ENCODE data around the gene FAM13C. TPM values are rescaled to one million over a fixed set of nuclear protein-coding genes. Genes with fewer than 3 reads are reported as not detected.

FAM13C gene
- total and polyA plus RNA-seq, 2 of the 4 experiments (the other 2 are of a cell fraction): 1.6 to 2.9 TPM

DNA sequence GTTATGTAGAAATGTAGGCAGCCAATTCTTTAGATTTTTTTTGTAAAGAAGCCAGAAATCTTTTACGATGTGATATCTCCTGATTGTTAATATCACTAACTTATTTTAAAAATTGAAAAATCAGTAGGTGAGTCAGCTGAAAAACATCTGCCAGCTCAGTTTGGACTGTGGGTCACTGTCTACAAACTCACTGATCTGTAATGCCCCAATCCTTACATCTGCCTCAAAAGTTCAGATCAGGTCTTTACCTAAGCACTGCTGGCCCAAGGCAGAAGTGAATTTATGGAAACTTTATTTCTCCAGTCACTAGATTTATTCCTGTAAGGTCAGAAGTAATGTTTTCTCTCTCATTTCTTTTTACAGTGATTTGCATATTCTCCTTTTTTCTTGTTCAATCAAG lies 31.0 kb upstream of the FAM13C start:
- no peak overlapping the region for H4K91ac ChIP-seq (ENCODE audit: insufficient read depth, low read depth, low read length)
- H3K9ac ChIP-seq (ENCODE audit: low read depth, low read length): no peak overlapping the region
- intact Hi-C loops (cut with micrococcal nuclease) (no loop called here), in situ Hi-C loops (cut with MboI; ENCODE audit: low sequenced_read_pairs) (no loop called here), dilution Hi-C loops (cut with HindIII; ENCODE audit: low sequenced_read_pairs, unreplicated experiment) (no loop called here)
- ChIA-PET CTCF (no interaction called here), POLR2A (ENCODE audit: unreplicated experiment) (no interaction called here)
- peak overlapping the region; percentile 64; the same call in 1 of the 3 replicates for H2BK15ac ChIP-seq (ENCODE audit: low read depth, low read length)
- no CpG with 5 or more reads among the region's 1 CpG for WGBS, 2 experiments (ENCODE audit: extremely low coverage in 2 of 2, insufficient read length in 1 of 2)
- no peak overlapping the region for H3K4me3 ChIP-seq (ENCODE audit: insufficient read depth, low read depth, low read length)
- H4K8ac ChIP-seq (ENCODE audit: low read depth in 2 of 2, low read length in 2 of 2): peak overlapping the region in 1 of 2 experiments; percentile 46; a peak in 1 of 4 replicates
- no peak overlapping the region for H2AK9ac ChIP-seq (replicated peaks; ENCODE audit: low read depth, low read length, poor library complexity)
- no peak overlapping the region for H3K56ac ChIP-seq (ENCODE audit: extremely low read depth, insufficient read depth, low read length)
- no peaks in the 10 kb centered on the region for H4K20me1 ChIP-seq (ENCODE audit: insufficient read depth, low read length)
- H3K27me3 ChIP-seq (ENCODE audit: control insufficient read depth, insufficient read depth, low read length): no peaks in the 10 kb centered on the region
- H3K9me1 ChIP-seq (ENCODE audit: insufficient read depth, low read length): no peaks in the 10 kb centered on the region; the same call in 1 of the 2 replicates
- BruUV-seq (replicated peaks): no TSS peak
- TF ChIP-seq RAD21 (IDR thresholded peaks at IDR 0.05; ENCODE audit: low read length): no peak
- TF ChIP-seq POLR2A (IDR thresholded peaks at IDR 0.05; ENCODE audit: low read depth, low read length): no peak
- no peak for TF ChIP-seq CEBPB (IDR thresholded peaks at IDR 0.05; ENCODE audit: low read depth, low read length)
- TF ChIP-seq, protein P1, sequence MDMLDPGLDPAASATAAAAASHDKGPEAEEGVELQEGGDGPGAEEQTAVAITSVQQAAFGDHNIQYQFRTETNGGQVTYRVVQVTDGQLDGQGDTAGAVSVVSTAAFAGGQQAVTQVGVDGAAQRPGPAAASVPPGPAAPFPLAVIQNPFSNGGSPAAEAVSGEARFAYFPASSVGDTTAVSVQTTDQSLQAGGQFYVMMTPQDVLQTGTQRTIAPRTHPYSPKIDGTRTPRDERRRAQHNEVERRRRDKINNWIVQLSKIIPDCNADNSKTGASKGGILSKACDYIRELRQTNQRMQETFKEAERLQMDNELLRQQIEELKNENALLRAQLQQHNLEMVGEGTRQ (IDR thresholded peaks at IDR 0.05; ENCODE audit: low read depth, low read length): no peak
- TF ChIP-seq FOS (IDR thresholded peaks at IDR 0.05; ENCODE audit: low read depth, low read length): no peak
- no peak for TF ChIP-seq SMC3 (IDR thresholded peaks at IDR 0.05; ENCODE audit: low read depth, low read length)
- TF ChIP-seq RCOR1 (IDR thresholded peaks at IDR 0.05; ENCODE audit: insufficient replicate concordance, low read length): no peak
- TF ChIP-seq CHD1 (IDR thresholded peaks at IDR 0.05; ENCODE audit: low read depth, low read length): no peak
- no peak for TF ChIP-seq MXI1 (IDR thresholded peaks at IDR 0.05; ENCODE audit: borderline replicate concordance, low read depth, low read length)
- no peak for TF ChIP-seq RFX5 (IDR thresholded peaks at IDR 0.05; ENCODE audit: low read depth, low read length)
- TF ChIP-seq NFE2L2 (IDR thresholded peaks at IDR 0.05; ENCODE audit: low read depth, low read length): no peak
- TF ChIP-seq, protein P2, sequence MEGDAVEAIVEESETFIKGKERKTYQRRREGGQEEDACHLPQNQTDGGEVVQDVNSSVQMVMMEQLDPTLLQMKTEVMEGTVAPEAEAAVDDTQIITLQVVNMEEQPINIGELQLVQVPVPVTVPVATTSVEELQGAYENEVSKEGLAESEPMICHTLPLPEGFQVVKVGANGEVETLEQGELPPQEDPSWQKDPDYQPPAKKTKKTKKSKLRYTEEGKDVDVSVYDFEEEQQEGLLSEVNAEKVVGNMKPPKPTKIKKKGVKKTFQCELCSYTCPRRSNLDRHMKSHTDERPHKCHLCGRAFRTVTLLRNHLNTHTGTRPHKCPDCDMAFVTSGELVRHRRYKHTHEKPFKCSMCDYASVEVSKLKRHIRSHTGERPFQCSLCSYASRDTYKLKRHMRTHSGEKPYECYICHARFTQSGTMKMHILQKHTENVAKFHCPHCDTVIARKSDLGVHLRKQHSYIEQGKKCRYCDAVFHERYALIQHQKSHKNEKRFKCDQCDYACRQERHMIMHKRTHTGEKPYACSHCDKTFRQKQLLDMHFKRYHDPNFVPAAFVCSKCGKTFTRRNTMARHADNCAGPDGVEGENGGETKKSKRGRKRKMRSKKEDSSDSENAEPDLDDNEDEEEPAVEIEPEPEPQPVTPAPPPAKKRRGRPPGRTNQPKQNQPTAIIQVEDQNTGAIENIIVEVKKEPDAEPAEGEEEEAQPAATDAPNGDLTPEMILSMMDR (conservative IDR thresholded peaks at IDR 0.05; ENCODE audit: low read depth, low read length): no peak
- TF ChIP-seq, protein P3, sequence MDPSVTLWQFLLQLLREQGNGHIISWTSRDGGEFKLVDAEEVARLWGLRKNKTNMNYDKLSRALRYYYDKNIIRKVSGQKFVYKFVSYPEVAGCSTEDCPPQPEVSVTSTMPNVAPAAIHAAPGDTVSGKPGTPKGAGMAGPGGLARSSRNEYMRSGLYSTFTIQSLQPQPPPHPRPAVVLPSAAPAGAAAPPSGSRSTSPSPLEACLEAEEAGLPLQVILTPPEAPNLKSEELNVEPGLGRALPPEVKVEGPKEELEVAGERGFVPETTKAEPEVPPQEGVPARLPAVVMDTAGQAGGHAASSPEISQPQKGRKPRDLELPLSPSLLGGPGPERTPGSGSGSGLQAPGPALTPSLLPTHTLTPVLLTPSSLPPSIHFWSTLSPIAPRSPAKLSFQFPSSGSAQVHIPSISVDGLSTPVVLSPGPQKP (IDR thresholded peaks at IDR 0.05; ENCODE audit: borderline replicate concordance, low read depth, low read length): no peak
- no peak for TF ChIP-seq MAZ (IDR thresholded peaks at IDR 0.05; ENCODE audit: borderline replicate concordance, low read depth, low read length)
- no peak for TF ChIP-seq MAFK (IDR thresholded peaks at IDR 0.05; ENCODE audit: low read depth, low read length)
- TF ChIP-seq BHLHE40 (IDR thresholded peaks at IDR 0.05; ENCODE audit: low read depth, low read length): no peak
- H3K9me3 ChIP-seq (ENCODE audit: control insufficient read depth, insufficient read depth, low read length): peaks cover 3% of the 10 kb centered on the region; the same call in 1 of the 2 replicates
- no peak overlapping the region for H2BK120ac ChIP-seq (ENCODE audit: low read depth, low read length)
- no peak overlapping the region for H3K4ac ChIP-seq (ENCODE audit: low read depth, low read length)
- H3K4me2 ChIP-seq (ENCODE audit: low read depth, low read length): no peak overlapping the region
- no peak; the same call in 1 of the 2 replicates for ATAC-seq (ENCODE audit: low read depth)
- no peaks in the 10 kb centered on the region for H3K36me3 ChIP-seq (ENCODE audit: control insufficient read depth, insufficient read depth, low read length)
- H2AFZ ChIP-seq (replicated peaks; ENCODE audit: low read length, poor library complexity): no peak overlapping the region
- H3K79me1 ChIP-seq (ENCODE audit: low read depth in 1 of 2, low read length in 2 of 2): no peaks in the 10 kb centered on the region
- H2AK5ac ChIP-seq (ENCODE audit: low read depth, low read length): no peak overlapping the region; the same call in 1 of the 2 replicates
- DNase-seq: peak; percentile 47
- H3K14ac ChIP-seq (replicated peaks; ENCODE audit: low read depth, low read length): no peak overlapping the region
- no peak overlapping the region for H3K23ac ChIP-seq (ENCODE audit: low read depth, low read length)
- H2BK5ac ChIP-seq (ENCODE audit: low read depth, low read length, poor library complexity, severe bottlenecking): no peak overlapping the region
- H3K27ac ChIP-seq (ENCODE audit: insufficient read depth, low read length): no peak overlapping the region
- peak overlapping the region; percentile 11; the same call in 1 of the 2 replicates for H3K18ac ChIP-seq (ENCODE audit: low read depth, low read length)
- H3K4me1 ChIP-seq (ENCODE audit: control insufficient read depth, insufficient read depth, low read length): peaks cover 3% of the 10 kb centered on the region
- H4K5ac ChIP-seq (ENCODE audit: low read depth, low read length): no peak overlapping the region
- no peak overlapping the region for H2BK20ac ChIP-seq (ENCODE audit: low read depth, low read length)
